SK-MEL-5 (cell line): Measurements from ENCODE around the gene EFCAB6. TPM values are rescaled to one million over a fixed set of nuclear protein-coding genes. Genes with fewer than 3 reads are reported as not detected.

ENCODE experiments used
- DNase-seq: peaks from one replicate; pipeline ENCODE4 v3.0.0-alpha.2; 2016; ENCODE audit warnings: low read depth, low spot score
- in situ Hi-C: cut with HindIII; loops from 2 replicates; pipeline ENCODE4 v1.10.0; 2016; ENCODE audit warnings: low sequenced_read_pairs, high pct_unique_total_duplicates, low pct_unique_long_range_greater_than_20kb
- total RNA-seq: library from RNA; depleted of rRNA; stranded (reverse); fragments of >200 nt; shearing (Covaris generic); gene quantifications from 2 replicates; pipeline ENCODE4 v1.2.3, GENCODE V29; 2014

EFCAB6 gene
- total RNA-seq, 1 experiment from 2014 or later: 0.55 TPM

GRCh38 chr22:43505896-43506295, 306.2 kb downstream of the EFCAB6 start:
- in situ Hi-C loops: no loop called here
- no peak for DNase-seq

DNA sequence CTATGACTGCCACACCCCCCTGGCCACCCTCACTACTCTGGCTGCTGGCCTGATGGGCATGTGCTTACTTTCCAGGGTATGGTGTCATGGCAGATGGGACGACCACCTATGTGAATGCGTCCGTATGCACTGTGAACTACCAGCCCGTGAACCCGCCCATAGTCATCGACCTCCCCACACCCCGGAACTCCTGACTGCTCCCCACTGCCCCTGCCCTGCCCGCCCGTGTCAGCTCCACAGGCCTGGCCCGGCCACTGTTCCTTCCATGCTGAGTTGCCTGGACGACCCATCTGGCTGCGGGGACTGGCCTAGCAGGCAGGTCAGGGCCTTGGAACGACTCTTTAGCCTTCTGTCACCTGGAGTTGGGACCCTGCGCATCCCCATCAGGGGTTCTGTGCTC, 306.7 kb downstream of the EFCAB6 start:
- no peak for DNase-seq
- in situ Hi-C loops: no loop called here

DNA sequence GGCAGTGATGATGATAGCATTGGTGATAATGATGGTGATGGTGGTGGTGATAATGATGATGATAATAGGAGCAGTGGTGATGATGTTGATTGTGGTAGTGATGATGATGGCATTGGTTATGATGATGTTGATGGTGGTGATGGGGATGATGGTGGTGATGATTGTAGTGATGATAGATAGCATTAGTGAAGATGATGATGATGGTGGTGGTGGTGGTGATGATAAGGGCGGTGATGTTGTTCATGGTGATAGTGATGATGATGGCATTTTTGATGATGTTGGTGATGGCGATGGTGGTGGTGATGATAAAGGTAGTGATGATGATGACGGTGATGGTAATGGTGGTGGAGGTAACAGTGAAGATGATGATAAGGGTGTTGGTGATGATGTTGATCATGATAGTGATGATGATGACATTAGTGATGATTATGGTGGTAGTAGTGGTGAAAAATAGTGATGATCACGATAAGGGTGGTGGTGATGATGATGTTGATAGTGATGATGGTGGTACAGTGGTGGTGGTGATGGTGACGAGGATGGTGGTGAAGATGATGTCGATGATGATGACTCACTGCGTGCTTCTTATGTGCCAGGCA, 307.3 kb downstream of the EFCAB6 start:
- in situ Hi-C loops: no loop called here

GRCh38 chr22:43504068-43504467, 308.0 kb downstream of the EFCAB6 start:
- DNase-seq: no peak
- in situ Hi-C loops: no loop called here

More for the DNA sequence above, 307.3 kb downstream of the EFCAB6 start:
- no peak for DNase-seq

DNA sequence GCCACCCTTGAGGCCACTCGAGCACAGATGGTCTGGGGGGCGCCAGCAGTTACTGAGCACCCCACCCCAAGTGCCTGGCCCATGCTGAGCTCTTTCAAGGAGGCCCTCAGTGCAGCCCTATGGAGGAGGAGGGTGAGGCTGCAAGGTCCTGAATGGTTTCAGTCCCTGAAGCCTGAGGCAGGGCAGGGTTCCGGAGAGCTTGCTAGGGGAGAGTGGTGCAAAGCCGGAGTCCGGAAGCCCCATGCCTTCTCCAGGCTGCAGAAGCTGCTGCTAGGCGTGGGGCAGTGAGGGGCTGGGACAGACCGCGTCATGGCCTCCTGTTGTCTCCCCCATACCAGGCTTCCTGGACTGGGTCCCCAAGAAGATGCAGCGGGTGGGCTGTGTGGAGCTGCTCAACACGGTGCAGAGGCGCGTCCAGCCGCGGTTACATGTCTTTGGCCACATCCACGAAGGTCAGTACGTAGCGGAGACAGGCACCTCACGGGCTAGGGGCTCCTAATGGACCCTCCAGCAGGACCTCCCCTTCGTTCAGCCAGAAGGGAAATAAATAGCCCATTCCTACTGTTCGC, 309.7 kb downstream of the EFCAB6 start:
- in situ Hi-C loops: no loop called here

GRCh38 chr22:43501878-43502277, 310.2 kb downstream of the EFCAB6 start:
- DNase-seq: no peak
- in situ Hi-C loops: no loop called here

More for the DNA sequence above, 309.7 kb downstream of the EFCAB6 start:
- DNase-seq: no peak

- no peak for DNase-seq
- in situ Hi-C loops: no loop called here
These were observed 311.0 kb downstream of the EFCAB6 start for GRCh38 chr22:43500792-43501785.

DNA sequence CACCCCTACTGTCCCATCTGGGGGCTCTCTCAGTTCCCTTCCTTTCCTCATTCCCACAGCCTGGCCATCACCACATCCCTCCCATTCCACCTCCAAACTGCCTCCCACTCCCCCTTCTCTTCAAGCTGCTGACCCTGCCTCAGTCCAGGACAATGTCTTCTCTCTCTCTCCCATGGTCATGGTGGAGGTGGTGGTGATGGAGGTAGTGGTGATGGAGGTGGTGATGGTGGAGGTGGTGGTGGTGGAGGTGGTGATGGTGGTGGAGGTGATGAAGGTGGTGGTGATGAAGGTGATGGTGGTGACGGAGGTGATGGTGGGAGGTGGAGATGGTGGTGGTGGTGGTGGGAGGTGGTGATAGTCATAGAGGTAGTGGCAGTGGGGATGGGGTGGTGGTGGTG, 313.2 kb downstream of the EFCAB6 start:
- in situ Hi-C loops: no loop called here
- no peak for DNase-seq

DNA sequence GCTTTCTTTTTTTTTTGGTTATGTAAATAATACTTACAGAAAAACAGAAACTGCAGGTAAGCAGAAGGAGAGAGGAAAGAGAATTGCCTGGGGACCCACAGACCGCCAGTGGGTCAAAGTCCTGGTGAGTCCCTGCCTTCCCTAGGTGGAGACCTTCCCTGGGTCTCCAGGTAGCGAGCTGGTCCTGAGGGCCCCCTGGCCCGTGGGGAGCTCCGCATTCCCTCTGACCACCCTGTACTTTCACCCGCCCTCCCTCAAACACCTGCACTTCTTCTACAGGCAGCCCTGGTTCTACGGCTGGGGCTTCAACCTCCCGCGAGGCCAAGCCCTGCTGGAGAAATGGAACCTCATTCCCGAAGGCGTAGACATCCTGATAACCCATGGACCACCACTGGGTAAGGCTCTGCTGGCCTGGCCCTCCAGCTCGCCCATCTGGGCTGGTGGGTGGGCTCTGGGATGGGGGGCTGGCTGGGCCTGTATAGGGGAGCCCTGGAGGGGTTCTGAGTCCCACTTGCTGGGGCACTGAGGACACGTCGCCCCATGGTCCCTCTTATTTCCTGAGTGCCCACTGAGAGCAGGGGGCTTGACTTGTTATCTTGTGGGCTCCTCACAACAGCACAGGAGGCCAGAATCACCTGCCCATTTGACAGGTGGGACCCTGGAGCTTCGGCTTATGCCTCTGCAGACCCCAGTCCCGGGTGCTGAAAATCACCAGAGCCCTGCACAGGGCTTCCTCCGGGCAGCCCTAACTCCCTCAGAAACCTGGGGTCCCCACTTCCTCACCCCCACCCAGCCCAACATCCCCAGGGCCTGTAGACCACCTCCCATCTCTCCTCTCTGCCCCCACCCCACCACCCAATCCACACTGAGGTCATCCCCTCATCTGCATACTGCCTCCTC, 313.9 kb downstream of the EFCAB6 start:
- in situ Hi-C loops: no loop called here
- no peak for DNase-seq

DNA sequence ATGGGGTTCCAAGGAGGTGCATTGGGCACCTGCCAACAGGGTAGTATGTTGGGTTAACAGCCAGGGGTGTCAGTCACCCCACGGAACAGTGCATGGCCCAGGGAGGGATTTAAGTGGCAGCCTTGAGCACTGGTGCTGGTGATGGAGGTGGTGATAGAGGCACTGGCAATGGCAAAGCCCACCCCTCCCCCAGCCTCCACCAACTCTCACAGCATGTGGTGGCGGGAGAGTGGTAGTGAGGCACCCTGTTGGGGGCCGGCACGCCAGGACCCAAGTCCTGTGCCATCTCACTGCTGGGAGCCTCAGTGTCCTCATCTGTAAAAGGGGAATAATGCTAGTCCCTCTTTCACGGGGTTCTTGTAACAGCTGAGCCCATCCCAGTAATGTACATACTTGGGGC, 318.8 kb downstream of the EFCAB6 start:
- in situ Hi-C loops: no loop called here
- no peak for DNase-seq

DNA sequence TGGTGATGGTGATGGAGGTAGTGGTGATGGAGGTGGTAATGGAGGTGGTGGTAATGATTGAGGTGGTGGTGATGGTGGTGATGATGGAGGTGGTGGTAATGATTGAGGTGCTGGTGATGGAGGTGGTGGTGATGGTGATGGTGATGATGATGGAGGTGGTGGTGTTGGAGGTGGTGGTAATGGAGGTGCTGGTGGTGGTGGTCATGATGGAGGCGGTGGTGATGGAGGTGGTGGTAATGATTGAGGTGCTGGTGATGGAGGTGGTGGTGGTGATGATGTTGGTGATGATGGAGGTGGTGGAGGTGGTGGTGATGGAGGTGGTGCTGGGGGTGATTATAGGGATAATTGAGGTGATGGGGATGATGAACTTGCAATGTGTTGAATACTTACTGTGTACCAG, 320.4 kb downstream of the EFCAB6 start:
- in situ Hi-C loops: no loop called here
- DNase-seq: no peak

DNA sequence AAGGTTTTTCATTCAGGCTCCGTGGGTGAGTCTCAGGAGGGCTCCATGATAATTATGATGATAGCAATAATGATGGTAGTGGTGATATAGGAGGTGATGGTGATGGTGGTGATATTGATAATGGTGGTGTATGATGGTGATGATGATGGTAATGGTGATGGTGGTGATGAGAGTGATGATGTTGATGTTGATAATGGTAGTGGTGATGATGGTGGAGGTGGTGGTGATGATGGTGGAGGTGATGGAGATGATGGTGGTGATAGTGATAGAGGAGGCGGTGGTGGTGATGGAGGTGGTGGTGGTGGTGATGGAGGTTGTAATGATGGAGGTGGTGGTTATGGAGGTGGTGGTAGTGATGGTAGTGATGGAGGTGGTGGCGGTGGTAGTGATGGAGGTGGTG, 320.9 kb downstream of the EFCAB6 start:
- in situ Hi-C loops: no loop called here

GRCh38 chr22:43490311-43490710, 321.8 kb downstream of the EFCAB6 start:
- in situ Hi-C loops: no loop called here
- no peak for DNase-seq

More for the DNA sequence above, 320.9 kb downstream of the EFCAB6 start:
- no peak for DNase-seq

GRCh38 chr22:43488937-43489336, 323.2 kb downstream of the EFCAB6 start:
- in situ Hi-C loops: no loop called here

GRCh38 chr22:43488031-43488866, 323.9 kb downstream of the EFCAB6 start:
- no peak for DNase-seq
- in situ Hi-C loops: no loop called here

More at GRCh38 chr22:43488937-43489336, 323.2 kb downstream of the EFCAB6 start:
- DNase-seq: no peak

DNA sequence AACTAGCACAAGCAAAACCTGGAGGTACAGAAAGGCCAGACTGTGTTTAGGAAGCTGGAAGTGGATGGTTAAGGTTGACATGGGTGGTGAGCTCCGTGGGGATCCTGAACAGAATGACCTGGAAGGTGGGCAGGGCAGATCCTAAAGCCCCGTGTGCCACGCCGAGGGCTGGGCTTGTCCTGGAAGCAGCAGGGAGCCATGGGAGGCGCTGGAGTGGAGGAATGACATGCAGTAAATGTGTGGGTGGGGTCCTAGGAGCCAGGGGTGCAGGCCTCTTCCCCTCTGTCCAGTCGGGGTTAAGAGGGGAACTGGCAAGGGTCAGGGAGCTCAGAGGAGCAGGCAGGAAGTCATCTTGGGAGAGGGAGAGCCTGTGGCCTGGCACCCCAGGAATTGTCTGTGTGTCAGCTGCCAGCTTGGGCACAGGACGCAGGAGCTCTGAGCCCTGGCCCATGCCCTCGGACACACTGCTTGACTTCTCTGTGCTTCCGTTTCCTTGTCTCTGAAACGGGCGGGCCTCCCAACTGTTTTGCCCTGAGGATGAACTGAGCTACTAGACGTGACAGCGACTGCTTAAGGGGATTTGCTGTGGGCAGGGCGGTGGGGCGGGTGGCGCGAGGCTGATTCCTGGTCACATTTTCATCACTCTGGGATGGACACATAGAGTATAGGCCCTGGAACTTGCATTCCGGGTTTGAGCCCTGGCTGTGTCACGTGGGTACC, 324.6 kb downstream of the EFCAB6 start:
- in situ Hi-C loops: no loop called here
- DNase-seq: no peak
